ENCODE results near the gene KAT8. TPM values are rescaled to one million over a fixed set of nuclear protein-coding genes. Genes with fewer than 3 reads are reported as not detected.
A peak's percentile ranks its signal among the peaks of the same experiment; 100 is the strongest.

The KAT8 gene
- total and polyA plus RNA-seq, 2 of the 4 experiments (the other 2 are of a cell fraction) = 19.4 to 27.4 TPM

DNA sequence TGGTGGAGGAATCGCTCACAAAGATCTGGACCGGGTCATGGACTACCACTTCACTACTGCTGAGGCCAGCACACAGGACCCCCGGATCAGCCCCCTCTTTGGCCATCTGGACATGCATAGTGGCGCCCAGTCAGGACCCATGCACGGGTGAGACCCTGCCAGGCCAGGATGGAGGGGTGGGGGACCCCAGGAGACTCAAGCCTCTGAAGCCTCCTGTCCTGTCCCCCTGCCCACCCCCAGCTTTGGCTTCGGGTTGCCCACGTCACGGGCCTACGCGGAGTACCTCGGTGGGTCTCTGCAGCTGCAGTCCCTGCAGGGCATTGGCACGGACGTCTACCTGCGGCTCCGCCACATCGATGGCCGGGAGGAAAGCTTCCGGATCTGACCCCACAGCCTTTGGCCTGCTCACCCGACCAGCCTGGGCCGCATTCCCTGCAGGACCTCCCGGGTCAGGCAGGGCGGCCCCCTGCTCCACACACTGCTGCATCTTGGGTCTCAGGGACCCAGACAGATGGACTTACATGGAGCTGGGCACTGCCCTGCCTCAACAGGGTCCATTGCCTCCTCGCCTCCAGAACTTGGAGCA is 5.5 kb upstream of the KAT8 start:
- Histone ChIP-seq H2BK120ac (ENCODE audit: low read depth, low read length) (no peak overlapping the region), H3K4me2 (ENCODE audit: low read depth, low read length) (no peak overlapping the region), H3K27me3 (ENCODE audit: control insufficient read depth, insufficient read depth, low read length) (no peaks in the 10 kb centered on the region), H3K9me3 (ENCODE audit: control insufficient read depth, insufficient read depth, low read length) (no peaks in the 10 kb centered on the region), H3K9ac (ENCODE audit: low read depth, low read length) (no peak overlapping the region), H4K20me1 (ENCODE audit: insufficient read depth, low read length) (no peaks in the 10 kb centered on the region; the same call in 1 of the 2 replicates), H2BK15ac (ENCODE audit: low read depth, low read length) (no peak overlapping the region), H3K4me3 (ENCODE audit: insufficient read depth, low read depth, low read length) (no peak overlapping the region), H3K56ac (ENCODE audit: extremely low read depth, insufficient read depth, low read length) (no peak overlapping the region), H3K36me3 (ENCODE audit: control insufficient read depth, insufficient read depth, low read length) (peaks cover 40% of the 10 kb centered on the region), H2AK5ac (ENCODE audit: low read depth, low read length) (no peak overlapping the region), H4K91ac (ENCODE audit: insufficient read depth, low read depth, low read length) (no peak overlapping the region), H3K4me1 (ENCODE audit: control insufficient read depth, insufficient read depth, low read length) (peaks cover 2% of the 10 kb centered on the region; the same call in 1 of the 2 replicates), H3K14ac (replicated peaks; ENCODE audit: low read depth, low read length) (no peak overlapping the region), H2AFZ (replicated peaks; ENCODE audit: low read length, poor library complexity) (no peak overlapping the region), H2AK9ac (replicated peaks; ENCODE audit: low read depth, low read length, poor library complexity) (no peak overlapping the region), H4K5ac (ENCODE audit: low read depth, low read length) (no peak overlapping the region), H2BK20ac (ENCODE audit: low read depth, low read length) (no peak overlapping the region), H3K23ac (ENCODE audit: low read depth, low read length) (no peak overlapping the region), H2BK5ac (ENCODE audit: low read depth, low read length, poor library complexity, severe bottlenecking) (no peak overlapping the region), H3K27ac (ENCODE audit: insufficient read depth, low read length) (no peak overlapping the region), H4K8ac (ENCODE audit: low read depth in 2 of 2, low read length in 2 of 2) (no peak overlapping the region), H3K4ac (ENCODE audit: low read depth, low read length) (no peak overlapping the region), H3K9me1 (ENCODE audit: insufficient read depth, low read length) (peaks cover 11% of the 10 kb centered on the region; the same call in 1 of the 2 replicates), H3K18ac (ENCODE audit: low read depth, low read length) (no peak overlapping the region), H3K79me1 (ENCODE audit: low read depth in 1 of 2, low read length in 2 of 2) (peaks cover 22 to 50% of the 10 kb centered on the region in 2 experiments)
- ATAC-seq (ENCODE audit: low read depth) = no peak
- in situ Hi-C loops (cut with MboI; ENCODE audit: low sequenced_read_pairs) (no loop called here), dilution Hi-C loops (cut with HindIII; ENCODE audit: low sequenced_read_pairs, unreplicated experiment) (no loop called here), intact Hi-C loops (cut with micrococcal nuclease) (no loop called here)
- TF ChIP-seq MAZ (IDR thresholded peaks at IDR 0.05; ENCODE audit: borderline replicate concordance, low read depth, low read length) (no peak), FOS (IDR thresholded peaks at IDR 0.05; ENCODE audit: low read depth, low read length) (no peak), CEBPB (IDR thresholded peaks at IDR 0.05; ENCODE audit: low read depth, low read length) (no peak)
- BruUV-seq (replicated peaks) = TSS peak; percentile 43
- ChIA-PET POLR2A (ENCODE audit: unreplicated experiment) (no interaction called here), CTCF (no interaction called here)
- no peak for DNase-seq
- WGBS, 2 experiments (ENCODE audit: extremely low coverage in 2 of 2, insufficient read length in 1 of 2) = 98% methylated on average over 10 of the region's 23 CpGs; no CpG with 5 or more reads in 1 of the 2 experiments
